Activated naive CD4-positive, alpha-beta T cell treated with anti-CD3 and anti-CD28 coated beads, Interleukin-2, amount 50 U/mL, for 16 hours (primary cell): ENCODE measurements around the gene KIZ.

Source experiments
- DNase-seq: peaks from one replicate; pipeline ENCODE4 v3.0.0-alpha.2; 2020

The KIZ gene, protein sequence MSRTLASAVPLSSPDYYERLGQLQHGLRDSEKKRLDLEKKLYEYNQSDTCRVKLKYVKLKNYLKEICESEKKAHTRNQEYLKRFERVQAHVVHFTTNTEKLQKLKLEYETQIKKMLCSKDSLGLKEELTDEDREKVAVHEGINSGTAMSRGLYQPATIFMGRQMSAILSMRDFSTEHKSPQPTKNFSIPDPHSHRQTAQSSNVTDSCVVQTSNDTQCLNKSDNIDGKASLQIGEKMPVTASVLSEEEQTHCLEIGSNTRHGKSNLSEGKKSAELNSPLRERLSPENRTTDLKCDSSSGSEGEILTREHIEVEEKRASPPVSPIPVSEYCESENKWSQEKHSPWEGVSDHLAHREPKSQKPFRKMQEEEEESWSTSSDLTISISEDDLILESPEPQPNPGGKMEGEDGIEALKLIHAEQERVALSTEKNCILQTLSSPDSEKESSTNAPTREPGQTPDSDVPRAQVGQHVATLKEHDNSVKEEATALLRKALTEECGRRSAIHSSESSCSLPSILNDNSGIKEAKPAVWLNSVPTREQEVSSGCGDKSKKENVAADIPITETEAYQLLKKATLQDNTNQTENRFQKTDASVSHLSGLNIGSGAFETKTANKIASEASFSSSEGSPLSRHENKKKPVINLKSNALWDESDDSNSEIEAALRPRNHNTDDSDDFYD

DNA sequence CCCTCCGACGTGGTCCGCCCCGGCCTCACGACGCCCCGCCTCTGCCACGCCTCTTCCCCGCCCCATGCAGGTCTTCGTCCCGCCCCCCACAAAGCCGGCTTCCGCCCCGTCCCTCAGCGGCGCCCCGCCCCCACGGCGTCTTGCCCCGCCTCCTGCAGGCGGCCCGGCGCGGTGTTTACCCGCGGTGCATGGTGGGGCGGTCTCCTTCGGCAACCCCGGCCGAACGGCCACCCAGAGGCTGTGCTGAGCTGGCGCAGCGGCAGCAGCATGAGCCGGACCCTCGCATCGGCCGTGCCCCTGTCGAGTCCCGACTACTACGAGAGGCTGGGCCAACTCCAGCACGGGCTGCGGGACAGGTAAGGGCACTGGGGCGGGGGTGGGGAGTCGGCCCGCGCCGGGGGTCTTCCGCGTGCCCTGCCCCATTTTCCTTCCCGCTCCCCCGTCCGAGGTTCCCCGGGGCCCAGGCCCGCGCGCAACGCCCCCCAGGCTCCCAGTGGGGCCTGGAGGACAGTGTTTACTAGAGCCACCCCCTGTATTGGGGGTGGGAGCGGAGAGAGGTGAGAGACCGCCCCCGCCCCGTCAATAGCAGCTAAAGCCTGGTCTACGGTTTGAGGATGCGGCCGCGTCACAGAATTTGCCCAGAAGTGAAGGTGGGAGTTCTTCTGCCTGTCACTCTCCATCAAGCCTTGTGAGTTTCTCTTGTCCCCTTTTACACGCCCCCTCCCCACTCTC lies at the start of gene KIZ:
TSS of gene KIZ (plus strand) at position 234 of the 732 bp plus-strand sequence. CDS start at position 268, 34 bp downstream.
- DNase-seq: peak; percentile 98

DNA sequence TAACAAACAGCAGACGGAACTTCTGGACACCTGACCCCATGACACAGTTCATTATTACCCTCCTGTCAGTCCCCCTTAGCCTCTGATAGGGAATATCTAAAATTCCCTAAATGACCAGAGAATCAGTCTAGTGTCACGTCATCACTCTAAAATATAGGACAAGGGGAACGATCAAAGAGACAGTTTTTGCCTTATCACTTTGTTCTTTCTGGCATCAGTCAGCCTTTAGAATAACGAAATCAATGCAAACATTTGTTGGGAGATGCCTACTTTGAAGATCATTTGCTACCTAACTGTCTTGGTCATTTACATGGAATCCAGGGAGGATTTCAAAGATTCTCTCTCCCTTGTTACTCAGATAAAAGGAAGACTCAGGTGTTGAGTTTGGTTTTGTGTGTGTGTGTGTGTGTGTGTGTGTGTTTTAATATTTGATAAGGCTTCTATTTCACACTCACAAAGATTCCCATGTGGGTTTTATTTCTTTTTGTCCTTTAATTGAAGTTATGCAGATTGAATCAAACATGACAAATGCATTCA lies 48.0 kb upstream of the KIZ start:
- no peak for DNase-seq

DNA sequence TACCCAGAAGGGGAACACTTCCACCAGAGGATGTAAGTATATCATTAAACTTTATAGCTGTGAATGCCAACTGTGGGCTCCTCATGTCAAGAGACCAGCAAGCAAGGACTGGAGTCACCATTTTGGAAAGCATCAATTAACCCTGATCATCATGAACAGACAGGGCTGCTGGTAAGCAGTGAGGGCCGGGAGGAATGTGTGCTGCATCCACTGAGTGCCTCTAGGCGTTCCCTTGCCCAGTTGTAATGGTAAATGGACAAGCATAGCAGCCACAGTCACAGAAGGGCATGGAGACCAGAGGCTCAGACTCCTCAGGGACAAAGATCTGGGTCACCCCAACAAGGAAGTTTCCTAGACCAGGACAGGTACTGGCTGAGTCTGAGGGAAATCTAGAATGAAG lies 43.3 kb upstream of the KIZ start:
- DNase-seq: no peak

DNA sequence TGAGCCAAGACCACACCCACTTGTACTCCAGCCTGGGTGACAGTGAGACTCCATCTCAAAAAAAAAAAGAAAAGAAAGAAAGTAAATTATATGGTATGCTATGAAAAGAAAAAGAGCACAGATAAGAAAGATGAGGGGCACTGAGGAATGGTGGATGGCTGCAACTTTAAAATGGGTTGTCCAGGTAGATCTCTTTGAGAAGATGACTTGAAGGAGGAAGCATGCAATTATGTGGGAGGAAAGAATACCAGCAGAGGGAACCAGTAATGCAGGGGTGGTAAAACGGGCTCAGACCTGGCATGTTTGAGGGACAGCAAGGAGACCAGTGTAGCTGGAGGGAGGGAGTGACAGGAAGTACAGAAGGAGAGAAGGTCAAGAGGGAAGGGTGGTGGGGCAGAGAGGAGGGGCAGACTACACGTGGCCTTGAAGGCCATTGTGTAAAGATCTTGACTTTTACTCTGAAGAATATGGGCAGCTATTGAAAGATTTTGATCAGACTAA lies 42.0 kb upstream of the KIZ start:
- no peak for DNase-seq

DNA sequence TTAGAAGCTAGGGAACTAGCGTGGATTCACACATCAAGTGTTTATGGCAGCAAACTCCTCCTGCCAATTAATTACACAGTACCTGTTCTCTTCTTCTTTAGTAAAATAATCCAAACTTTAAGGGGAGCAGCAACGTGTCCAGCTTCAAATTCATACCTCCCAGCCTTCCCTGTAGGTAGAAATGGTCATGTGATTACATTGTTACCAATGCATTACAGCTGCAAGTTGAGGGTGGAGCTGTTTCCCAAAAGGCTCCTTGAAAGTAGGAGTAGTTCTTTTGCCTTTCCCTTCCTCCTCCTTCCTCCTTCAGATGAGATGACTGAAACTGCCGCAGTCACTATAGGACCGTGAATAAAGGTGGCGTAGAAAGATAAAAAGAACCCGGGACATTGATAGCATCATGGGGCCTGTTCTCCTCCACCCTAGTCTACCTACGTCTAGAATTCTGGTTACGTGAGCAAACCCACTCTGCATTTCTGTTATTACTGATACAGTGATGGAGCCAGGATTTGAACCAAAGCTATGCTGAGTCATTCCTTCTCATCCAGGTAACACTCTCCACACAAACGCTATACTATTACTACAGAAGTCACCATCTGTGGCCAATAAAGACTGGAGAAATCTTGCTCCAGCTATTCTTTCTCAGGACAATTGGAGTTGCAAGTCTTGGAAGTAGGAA lies 37.9 kb upstream of the KIZ start:
- no peak for DNase-seq

DNA sequence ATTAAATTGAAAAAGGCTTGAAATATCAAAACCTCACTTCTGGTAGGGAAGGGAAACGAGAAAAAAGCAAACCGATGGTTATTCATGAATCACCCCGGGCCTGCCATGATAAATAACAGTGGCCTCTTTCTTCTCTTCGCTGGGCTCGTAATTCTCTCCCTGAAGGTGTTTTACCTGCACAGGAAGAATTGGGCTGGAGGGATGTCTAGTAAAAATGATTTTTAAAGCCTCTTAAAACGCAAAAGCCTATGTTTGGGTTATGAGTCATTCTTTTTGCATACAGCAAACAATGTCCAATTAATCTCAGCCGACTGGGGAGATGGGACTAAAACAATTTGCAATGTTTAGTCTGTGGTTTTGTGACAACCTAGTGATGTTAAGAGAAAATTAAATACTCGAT lies 36.5 kb upstream of the KIZ start:
- no peak for DNase-seq

DNA sequence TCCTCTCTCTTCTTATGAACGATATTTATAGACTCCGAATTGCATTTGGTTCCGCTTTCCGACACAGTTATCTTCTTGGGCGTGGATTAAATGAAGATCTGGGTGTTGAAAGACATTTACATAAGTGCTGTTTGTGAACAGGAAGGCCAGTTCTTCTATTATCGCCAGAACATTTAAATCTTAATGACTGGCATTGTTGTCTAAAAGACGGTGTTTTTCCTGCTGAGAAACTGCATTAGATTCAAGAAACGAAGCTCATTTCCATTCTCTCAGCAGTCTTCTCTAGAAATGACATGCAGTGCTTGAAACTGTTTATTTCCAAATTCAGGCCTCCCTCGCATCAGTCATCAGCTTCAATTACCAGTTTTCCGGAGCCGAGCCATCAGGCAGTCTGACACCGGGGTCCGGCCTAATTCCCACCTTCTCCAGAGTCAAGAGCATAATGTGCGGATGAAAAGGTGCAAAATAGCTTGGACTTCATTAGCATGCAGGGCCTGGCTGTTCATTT lies 35.7 kb upstream of the KIZ start:
- no peak for DNase-seq

DNA sequence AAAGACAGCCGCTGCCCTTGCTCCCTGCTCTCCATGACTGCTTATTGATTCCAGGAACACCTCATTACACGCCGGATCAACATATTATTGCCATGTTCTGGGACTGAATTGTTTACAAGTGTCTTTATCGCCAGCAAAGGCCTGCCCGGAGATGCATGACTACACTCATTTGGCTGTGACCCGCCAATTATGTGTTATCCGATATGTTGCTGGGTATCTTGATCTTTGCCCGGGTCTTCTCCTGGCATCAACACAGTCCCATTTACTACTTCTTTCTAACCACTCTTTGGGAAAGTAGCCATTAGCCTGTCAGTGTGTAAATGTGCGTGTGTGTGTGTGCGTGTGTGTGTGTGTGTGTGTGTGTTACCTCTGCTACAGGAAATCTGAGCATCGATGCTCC lies 35.2 kb upstream of the KIZ start:
- no peak for DNase-seq

DNA sequence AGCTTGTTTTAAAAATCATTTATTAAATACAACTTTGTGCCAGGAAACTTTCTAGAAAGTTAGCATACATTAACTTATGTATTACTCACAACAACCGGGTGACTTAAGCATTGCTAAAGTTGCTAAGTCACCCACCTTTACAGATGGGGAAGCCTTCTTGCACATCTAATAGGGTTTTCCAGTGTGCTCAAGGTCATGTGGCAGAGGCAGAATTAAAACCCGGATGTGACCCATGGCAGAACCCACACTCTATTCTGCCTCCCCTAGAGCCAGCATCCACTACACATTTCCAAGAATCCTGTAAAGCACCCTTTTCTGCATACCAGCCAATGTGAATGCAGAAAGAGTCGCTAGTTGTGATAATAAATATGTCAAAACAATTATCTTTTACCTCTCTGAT lies 33.1 kb upstream of the KIZ start:
- no peak for DNase-seq

DNA sequence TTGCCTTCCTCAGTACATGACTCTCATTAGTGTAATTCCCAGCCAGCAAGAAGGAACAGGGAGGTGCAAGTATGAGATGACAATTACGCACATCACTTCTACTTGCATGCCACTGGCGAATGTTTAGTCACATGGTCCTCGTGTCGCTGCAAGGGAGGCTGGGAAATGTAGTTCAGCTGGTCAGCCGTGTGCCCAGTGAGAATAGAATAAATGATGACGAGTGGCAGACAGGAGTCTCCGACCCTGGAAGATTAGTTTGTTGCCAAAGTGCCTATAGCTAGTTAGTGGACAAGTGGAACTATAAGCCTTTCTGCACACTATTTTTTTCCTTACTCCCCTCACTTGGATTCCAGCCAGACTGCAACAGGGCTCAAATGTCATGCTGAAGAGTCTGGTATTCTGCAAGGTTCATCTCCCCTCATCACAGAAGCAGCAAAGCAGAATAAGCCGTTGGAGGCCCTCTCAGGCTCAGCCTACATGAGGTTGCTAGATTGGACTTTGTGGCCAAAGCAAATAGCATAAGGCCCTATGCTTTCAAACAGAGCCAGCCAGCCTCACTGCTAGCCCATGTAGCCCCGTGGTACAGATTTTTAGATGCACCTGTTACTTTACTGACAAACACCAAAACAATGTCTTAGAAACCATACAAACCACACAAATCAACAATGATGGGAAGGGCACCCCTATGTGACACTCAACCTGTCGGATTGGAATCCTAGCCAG lies 29.4 kb upstream of the KIZ start:
- DNase-seq: no peak

DNA sequence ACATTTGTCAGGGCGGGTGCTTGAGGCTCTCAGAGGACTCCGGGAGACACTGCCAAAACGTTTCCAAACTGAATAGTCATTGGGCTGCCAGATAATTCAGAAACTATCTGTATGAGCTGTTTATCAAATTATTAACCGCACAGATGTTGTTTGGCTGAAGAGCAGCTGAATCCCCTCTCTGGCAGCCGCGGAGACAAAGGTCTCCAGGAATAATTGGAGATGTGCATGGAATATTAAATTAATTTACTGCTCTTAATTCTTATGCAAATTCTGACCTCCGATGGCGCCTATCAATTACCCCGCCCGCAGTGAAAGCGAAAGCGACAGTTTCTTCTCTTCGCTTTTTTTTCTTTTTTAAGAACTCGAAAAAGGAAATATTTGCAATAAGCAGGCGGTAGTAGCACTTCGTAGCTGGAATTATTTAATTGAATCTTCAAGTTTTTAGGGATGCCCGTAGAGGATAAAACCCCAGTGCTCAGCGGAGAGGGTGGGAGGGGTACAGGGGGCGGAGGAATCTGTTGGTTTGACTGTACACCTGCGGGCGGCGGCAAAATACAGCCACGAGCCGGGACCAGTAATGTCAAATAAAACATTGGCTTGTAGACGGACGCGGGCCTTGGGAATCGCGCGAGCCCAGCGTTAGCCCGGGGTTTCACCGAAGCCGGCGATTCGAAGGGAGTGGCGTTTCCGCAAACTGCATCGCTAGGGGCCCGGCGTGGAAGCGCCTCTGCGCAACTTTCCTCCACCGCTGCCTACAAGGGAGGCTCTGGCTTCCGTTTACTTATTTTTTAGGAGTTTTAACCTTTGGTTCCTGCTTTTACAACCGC lies 25.9 kb upstream of the KIZ start:
- DNase-seq: peak; percentile 32

DNA sequence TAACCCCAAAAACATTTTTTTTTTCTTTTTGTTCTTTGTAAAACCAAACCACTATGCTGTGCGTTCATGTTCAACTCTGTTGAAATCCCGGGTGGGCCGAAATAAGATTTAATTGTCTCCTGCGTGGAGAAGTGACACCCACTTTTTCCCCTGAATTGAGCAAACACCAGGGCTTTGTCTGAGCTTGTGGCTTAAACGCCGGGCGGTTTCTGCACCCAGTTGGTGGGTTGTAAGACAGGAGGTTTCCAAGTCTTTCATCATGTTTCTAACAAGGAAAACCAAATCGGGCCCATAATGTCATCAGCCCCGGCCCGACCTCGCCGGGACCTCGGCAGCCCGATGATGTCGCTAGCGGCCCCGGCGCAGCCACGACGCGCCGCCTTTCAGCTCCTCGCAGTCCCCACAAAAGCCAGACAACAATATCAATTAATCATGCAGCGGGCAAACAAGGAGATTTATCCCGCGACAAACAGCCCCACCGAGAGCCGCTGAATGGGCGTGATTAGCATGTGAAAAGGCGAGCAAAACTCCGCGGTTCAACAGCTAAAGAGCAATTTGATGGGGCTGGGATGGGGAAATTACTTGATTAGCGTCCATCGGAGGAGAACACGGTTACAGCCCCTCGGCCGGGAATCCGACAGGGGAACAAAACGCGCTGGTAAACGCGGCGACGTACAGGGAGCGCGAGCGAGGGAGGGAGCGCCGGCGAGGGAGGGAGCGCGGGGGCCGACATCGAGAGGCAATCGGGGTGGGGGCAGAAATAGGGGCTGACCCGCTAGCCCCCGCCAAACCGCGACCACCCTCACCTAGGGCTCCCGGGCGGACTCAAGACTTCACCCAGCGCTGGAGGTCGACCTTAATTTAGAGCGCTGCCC lies 25.1 kb upstream of the KIZ start:
- peak; percentile 13 for DNase-seq

DNA sequence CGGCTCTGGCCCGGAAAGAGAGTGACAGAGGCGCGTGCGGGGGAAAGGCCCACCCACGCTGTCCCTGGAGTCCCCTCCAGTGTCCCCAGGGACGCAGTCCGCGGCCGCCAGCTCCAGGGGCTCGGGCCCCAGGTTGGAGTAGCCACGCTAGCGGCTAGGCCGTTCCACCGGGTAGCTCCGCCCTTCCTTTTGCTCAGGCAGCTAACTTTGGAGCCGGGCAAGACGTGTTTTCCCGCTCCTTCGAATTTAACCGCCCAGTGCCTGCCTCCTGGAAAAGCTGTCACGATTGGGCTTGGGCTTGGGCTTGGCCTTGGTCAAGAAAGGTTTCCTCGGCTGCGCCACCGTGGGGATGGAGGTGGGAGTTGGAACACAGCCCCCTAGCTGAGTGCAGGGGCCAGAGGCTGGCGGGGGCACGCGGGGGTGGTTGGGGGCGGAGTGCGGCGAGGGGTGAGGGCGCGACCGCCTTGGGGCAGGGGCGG lies 24.4 kb upstream of the KIZ start:
- peak; percentile 13 for DNase-seq

DNA sequence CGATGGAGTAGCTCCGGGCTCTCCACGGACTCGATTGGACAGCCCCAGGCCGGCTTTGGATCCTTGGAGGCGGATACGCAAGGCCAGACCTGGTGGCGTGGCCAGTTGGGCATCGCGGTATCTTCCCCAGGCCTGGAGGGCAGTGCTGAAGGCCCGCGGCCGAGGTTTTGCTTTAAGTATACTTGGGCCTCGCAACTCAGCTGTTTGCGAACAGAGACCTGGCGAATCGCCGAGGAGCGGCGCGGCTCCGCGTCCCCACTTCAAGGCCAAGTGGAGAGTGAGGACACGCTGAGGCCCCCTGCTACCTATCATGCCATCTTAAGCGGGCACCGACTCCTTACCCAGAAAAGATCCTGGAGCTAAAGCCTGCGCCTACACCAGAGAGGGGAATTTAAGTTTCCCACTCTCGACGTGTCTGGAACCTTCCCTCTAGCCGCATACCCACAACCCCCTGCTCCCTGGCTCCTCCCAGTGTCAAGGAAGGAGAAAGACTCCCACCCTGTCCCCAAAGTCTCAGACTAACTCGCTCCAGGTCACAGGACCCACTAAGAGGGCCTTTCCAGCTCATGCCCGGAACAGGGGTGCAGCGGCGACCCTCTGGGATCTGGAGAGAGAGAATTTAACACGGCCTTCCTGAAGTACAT lies 23.8 kb upstream of the KIZ start:
- DNase-seq: peak; percentile 12

DNA sequence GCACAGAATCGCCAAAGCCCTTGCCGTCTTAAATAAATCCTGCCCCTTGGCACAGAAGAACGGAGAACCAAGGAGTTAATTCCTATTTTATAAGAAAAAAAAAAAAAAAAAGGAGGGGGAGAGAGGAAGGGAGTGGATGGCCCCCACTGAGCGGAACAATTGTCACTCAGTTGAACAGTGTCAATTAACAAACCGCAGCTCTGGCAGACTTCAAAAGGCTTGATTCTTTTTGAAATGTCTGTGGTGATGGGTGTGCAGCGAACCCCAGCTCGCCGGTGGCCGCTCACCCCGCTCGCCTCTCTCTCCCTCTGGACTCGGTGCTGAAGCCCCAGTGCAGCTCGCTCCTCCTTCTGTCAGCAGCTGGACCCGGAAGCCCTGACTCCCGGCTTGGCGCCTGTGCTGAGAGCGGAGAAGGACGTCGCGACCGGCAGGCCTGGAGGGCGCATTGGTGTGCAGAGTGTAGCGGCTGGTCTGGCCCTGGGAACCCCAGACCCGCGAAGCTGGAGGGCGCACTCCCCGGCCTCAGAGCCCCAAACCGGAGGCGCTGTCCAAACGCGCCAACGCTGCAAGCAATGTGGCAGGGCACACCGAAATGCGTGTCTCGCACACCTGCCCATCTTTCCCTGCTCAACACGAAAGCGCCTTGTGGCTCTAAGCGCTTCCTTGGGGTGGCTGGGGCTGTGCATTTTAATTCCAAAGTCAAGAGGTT lies 23.1 kb upstream of the KIZ start:
- peak; percentile 20 for DNase-seq

DNA sequence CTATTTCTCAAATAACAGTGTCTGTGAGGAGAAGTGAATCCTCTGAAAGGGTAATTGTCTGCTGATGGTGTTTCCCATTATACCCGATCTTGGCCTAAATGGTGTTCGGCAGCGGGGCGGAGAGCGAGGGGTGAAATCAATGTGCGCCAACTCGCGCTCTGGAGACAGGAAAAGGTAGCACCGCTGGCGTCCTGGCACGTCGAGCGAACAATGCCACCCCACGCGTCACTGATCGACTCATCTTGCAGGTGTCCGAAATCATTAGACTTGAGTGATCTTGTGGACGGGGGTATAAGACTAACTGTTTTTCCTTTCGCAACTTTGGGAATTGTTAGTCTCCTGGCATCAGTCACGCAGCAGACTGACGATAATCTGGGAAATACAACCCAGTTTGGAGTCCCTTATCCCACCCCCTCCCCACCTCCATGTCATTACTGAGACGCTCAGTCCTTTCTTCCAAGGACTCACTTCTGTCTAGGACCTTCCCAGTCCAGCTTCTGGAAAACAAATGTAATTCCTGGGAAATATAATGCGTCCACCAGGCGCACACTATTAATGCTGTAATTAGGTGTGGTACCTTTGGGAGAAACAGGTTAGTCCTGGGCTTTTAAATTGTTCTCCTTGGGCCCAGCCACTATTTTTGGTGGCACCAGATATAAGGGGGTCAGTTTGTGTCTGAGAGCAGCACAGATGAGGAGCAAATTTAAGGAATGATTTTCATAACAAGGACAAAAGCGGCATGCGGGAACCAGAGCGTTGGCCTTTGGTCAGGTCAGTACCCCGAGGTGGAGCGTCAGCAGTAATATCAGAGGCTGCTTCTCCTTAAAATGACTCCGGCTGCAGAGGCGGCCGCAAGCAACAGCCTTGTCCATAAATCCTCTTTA lies 22.1 kb upstream of the KIZ start:
- peak; percentile 14 for DNase-seq

DNA sequence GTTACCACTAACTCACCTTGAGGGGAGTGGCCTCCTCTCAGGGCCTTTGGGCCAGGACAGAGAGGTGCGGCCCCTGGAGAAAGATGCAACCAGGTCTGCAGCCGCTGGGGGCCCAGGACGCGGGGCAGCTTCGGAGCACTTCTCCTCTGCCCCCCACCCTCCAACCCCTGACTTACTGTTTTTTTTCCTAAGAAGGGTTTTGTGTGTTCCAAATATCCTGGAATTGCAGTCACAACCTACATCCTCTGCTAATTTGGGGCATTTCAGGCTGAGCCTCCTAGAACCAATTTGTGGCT lies 21.5 kb upstream of the KIZ start:
- DNase-seq: no peak

DNA sequence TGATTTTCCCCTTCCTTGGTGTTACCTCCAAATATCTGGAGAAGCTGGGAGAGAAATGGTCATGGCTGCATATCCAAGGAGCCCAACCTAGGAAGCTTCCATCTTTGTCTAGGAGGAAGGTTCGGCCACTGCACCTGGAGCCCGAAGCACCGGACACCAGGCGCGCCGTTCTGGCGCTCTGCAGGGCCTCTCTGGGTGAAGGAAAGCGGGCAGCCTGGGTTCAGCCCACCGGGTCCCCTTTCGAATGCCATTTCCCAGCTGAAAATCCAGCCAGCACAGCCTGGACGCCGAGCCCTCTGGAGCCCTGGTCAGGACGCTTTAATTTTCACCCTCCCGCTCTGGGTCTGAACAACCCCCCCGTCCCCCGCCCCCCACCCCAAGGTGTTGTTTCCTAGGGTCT lies 21.0 kb upstream of the KIZ start:
- DNase-seq: no peak
